C1 segment of cervical spinal cord (tissue), 14 donors: ENCODE results near the gene L3MBTL2.
A peak's percentile ranks its signal among the peaks of the same experiment; 100 is the strongest.

Experiments
- DNase-seq, 14 donors: peaks; one replicate each; lab custom pipeline; 2025; lab: John Stamatoyannopoulos, UW

The L3MBTL2 gene

DNA sequence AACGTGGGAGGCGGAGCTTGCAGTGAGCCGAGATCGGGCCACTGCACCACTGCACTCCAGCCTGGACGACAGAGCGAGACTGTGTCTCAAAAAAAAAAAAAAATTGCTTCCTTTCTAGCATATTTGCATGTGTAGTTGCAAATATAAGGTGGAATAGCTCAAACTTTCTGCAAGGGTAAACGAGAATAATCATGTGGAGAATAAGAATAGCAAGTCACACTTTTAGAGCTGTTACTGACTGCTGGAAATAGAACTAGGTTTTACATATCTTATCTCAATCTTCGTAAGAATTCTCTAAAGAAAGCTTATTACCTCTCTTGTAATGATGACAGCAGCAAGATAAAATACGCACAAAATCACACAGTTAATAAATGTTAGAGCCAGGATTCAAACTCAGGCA is 1.6 kb downstream of the L3MBTL2 start:
- no peak for DNase-seq

DNA sequence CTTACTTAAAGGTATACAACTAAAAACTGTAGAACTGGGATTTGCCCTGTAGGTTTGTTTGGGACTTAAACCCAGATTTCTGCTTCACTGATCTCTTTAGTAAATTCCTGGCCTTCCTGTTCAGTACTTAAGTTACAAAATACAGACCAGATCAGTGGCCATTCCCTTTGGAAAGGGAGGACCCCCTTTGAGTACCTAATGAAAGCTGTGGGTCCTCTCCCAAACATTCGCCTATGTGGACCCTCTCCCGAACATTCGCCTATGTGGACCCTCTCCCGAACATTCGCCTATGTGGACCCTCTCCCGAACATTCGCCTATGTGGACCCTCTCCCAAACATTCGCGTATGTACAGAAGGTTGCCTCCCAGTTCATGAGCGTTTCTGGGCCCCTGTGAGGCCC is 10.3 kb downstream of the L3MBTL2 start:
- DNase-seq = no peak

DNA sequence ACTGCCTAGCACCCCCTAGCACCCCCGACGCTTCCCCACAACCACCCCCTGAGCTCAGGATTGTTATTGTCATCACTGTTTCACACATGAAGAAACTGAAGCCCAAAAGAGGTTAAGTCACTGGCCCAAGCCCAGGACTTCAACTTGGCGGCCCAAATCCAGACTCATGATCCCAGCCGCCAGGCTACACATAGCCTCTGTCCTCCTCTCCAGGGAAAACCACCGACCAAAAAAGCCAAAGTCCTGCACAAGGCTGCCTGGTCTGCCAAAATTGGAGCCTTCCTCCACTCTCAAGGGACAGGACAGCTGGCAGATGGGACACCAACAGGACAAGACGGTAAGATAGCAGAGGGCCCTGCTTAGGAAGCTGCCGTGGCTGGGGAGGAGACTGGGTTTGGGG is 10.8 kb downstream of the L3MBTL2 start:
- no peak for DNase-seq

DNA sequence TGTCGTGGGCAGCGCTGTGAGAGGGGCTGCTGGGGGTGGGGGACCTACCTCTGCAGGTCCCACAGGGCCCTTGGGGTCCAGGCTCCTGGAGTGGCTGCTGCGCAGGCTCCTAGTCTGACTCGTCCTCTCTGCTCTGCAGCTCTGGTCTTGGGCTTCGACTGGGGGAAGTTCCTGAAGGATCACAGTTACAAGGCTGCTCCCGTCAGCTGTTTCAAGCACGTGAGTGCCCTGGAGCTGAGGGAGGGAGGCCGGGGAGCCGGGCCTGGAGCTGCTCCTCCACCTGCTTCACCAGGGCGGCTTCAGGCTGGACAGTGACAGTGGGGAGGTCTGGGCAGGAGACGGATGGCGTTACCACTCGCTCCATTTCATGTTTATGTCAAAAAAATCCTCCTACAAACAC is 11.9 kb downstream of the L3MBTL2 start:
- peak in 1 of 14 donors; percentile 25 for DNase-seq

DNA sequence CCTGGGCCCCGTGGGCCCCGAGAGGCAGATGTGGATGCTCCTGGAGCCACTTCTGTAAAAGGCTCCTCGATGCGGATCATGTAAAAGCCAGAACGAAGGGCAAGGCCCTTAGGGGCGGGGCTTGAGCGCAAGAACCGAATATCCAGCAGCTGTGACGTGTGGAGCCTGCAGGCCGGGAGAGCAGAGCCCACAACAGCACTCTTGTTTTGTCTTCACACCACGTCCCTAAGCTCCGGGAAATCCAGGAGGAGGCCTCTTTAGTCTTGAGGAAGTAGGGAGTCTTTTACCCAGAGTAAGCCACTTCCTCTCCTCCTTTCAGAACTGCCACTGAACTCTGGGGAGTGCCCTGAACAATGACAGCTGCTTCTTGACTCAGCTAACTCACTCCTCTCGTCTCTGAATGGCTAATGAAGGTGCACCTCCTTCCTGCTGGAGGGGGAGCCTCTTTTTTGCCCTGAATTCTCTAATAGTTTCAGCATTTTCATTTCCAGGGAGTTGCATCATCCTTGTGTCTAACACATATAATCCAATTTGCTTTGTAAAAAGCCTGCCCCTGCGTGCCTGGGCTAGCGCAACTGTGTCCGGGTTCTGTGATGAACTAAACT is 12.5 kb downstream of the L3MBTL2 start:
- DNase-seq = peak in 8 of 14 donors; percentile 22 to 70 (median 41)

DNA sequence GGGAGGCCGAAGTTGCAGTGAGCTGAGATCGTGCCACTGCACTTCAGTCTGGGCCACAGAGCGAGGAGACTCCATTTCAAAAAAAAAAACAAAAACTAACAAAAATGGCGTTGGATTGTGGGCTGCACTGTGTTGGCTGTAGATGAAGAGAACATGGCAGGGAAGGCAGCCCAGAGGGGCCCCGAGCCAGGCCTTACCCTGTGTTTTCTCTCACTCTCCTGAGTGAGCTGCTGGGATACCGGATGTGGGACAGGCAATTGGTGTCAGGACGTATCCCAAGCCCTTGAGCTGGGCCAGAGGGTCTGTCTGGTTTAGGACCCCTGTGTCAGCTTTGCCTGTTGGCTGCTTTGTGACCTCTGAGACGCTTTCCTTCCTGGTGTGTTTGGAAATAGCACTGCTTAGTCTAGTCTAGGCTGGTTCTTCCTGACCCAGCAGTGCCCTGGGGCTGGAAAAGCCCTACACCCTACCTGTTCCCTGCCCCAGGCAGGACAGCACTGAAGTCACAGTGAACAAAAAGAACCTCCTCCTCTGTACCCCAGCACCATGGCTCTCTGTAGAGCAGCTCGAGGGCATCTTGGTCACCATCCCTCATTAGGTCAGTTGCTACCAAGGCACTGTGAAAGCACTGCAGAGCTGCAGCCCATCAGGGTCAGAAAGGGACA is 17.9 kb downstream of the L3MBTL2 start:
- peak in 2 of 14 donors; percentile 14 to 27 for DNase-seq

DNA sequence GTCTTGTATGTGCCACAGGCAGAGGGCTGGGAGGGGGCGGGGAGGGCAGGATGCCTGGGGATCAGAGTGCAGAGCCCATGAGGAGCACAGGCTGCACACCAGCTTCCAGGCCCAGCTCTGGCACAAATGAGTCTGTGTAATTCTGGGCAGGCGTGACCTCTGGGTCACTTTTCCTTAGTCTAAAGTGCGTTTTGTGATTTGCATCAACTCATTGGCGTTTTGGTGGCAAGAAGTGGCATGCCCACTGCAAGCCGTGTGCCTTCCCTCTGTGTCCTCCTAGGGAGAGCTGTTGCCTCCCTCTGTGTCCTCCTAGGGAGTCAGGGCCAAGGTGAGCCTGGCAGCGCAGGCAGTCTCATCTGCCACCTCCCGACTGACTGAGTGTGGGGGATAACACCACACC is 18.4 kb downstream of the L3MBTL2 start:
- no peak for DNase-seq

DNA sequence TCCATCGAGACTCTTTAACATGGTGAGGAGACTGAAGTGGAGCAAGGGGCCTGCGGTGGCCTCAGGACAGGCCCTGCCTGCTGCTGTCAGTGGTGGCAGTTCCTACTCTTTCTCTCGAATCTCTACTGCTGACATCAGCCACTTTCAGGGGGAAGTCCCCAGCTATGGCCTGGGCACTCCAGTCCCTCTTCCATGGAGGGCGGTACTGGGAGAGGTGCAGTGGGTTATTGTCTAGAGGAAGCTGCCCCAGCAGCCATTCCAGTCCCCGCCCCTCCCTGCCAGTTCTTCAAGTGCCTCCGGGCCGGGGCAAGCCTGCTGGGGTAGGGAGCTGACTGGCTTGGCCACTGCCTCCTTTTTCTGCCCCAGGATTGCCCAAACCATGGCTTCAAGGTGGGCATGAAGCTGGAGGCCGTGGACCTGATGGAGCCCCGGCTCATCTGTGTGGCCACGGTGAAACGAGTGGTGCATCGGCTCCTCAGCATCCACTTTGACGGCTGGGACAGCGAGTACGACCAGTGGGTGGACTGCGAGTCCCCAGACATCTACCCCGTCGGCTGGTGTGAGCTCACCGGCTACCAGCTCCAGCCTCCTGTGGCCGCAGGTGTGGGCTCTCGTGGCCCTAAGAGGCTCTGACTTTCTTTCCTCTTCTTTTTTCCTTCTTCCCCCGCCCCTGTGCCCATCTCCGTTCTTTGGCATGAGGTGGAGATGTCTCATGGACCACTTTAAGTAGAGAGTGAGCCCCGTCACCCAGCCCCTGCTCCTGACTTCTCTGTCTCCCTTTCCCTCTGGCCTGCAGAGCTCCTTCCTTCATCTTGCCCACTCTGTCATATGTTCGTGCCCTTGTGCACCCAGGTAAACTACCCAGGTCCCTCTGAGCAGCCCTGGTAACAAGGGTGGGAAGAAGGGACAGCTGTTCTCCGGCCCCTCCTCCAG is 21.9 kb downstream of the L3MBTL2 start:
- DNase-seq = peak in 4 of 14 donors; percentile 24 to 41 (median 40)

DNA sequence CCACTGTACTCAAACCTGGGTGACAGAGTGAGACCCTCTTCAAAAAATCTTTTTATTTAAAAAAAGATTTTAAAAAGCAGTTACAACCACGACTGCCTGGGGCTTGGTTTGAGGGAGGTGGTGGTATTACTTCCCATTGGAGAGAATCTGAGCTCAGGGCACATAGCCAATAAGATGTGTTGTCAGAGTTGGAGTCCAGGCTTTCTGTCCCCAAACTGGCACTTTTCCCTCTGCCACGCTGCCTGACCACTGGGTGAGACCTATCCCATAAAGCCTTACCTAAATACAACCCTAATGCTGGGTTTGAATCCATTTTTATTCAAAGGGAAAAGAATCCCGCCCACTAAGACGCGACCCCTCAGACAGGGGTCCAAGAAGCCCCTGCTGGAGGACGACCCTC is 24.1 kb downstream of the L3MBTL2 start:
- no peak for DNase-seq

DNA sequence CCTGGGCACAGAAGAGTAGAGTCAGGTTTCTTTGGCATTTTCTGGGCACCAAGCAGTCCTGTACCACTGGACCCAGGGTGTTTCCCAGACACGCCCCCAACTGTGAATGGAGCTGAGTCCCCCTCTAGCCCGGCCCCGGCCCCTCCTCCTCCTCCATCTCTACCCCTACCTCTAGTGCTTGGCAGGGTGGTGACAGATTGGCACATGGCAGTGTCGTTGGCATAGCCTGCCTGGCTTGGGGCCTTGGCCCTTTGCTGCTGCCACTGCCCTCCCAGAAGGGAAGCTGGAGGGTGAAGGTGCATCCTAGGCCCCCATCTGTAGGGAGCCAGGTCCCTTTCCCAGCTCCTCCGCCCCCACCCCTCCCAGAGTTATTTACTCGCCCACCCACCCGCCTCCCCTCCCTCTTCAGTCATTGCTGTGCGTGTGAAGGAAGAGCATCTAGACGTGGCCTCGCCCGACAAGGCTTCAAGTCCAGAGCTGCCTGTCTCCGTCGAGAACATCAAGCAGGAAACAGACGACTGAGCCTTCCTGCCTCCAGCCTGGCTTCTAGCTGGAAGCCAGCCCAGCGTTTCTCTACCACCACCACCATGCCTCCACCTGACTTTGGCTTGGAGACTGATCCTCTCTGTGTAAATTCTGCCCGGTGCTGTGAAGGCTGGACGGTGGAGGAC is 24.8 kb downstream of the L3MBTL2 start:
- peak in 3 of 14 donors; percentile 24 to 43 (median 30) for DNase-seq

DNA sequence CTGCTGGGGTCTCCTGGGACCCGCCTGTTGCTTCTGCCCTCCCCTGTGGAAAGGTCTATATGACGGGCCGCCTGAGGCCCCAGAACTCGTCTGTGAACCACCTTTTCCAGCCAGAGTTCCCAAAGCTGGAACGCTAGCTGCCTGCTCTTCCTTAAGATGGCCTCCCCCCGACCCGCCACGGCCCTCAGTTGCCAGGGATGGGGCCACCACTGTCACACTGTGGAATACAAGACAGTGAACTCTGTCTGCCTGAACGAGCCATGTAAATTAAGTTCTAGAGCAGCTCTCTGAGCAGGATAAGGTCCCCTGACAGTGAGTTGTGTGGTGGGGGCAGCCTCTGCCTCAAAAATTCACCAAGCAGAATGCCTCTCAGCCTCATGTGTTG is 25.3 kb downstream of the L3MBTL2 start:
- DNase-seq = no peak

DNA sequence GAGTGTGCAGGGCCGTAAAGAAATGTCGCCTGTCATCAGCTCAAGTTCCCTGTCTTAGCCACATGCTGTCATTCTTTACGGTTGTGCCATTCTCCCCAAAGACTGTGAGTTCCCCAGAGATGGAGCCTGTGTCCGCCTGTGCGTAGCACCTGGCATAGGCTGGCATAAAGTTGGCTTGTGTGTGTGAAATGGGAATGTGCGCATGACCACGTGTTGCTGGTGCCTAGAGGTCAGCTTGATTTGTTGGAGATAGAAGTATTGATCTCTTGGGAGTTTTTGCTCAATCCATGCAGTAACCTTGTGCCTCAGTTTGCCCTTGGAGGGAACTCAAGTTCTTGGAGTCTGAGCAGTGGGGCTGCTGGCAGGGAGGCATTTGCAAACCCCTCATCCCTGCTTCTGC is 26.3 kb downstream of the L3MBTL2 start:
- no peak for DNase-seq

DNA sequence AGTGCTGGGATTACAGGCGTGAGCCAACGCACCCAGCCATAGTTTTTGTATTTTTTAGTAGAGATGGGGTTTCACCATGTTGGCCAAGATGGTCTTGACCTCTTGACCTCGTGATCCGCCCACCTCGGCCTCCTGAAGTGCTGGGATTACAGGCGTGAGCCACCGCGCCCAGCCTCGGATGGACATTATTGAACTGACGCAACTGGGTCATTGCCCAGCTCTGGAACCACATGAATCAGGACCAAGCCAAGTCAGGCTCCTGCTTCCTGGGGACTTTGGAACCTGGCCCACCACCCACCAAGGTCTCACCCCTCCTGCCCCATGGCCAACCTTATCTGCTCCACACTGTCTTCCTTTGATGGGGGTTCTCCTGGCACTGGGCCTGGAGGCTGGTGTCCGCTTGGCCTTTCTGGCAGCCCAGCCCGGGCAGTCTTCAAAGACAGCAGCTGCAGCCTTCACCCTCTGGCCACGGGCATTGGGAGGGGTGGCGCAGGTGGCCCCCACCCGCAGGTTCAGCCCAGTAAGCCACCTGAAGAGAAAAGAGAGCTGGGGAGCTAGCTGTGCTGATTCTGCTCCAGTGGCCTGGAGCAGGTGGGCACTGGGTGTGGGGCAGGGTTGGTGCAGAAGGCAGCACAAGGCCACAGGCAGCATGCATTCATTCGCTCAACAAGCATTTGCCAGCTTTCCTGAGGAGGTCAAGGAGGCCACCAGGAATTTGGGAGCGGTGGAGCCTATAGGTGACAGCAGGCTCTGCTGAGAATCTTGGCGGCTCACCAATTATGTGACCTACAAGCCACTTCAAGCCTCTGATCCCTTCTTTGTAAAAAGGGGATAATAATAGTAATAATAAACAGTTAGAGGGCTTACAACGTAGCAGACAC is 29.9 kb downstream of the L3MBTL2 start:
- DNase-seq = peak in 1 of 14 donors; percentile 38

DNA sequence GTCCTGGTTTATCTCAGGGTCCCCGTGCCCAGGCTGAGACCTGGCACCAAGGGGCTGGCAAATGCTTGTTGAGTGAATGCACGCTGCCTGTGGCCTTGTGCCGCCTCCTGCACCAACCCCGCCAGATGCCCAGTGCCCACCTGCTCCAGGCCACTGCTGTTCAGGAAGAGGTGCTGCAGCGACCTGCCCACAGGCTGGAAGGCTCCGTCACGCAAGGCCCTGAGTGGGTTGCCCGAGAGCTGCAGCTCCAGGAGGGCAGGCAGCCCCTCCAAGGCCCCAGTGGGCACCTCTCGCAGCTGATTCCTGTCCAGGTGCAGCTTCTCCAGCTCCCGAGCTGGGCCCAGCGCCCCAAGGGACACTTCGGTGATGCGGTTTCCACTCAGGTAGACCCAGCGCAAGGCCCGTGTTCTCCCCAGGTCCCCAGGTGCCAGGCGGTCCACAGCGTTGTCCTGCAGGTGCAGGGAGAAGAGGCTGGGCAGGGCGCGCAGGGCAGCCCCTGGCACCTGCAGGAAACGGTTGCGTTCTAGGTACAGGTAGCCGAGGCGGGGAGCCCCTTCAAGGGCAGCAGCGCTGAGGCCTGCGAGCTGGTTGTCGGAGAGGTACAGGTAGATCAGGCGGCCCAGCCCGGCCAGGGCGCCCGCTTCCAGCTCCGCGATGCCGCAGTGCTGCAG is 32.1 kb downstream of the L3MBTL2 start:
- no peak for DNase-seq

DNA sequence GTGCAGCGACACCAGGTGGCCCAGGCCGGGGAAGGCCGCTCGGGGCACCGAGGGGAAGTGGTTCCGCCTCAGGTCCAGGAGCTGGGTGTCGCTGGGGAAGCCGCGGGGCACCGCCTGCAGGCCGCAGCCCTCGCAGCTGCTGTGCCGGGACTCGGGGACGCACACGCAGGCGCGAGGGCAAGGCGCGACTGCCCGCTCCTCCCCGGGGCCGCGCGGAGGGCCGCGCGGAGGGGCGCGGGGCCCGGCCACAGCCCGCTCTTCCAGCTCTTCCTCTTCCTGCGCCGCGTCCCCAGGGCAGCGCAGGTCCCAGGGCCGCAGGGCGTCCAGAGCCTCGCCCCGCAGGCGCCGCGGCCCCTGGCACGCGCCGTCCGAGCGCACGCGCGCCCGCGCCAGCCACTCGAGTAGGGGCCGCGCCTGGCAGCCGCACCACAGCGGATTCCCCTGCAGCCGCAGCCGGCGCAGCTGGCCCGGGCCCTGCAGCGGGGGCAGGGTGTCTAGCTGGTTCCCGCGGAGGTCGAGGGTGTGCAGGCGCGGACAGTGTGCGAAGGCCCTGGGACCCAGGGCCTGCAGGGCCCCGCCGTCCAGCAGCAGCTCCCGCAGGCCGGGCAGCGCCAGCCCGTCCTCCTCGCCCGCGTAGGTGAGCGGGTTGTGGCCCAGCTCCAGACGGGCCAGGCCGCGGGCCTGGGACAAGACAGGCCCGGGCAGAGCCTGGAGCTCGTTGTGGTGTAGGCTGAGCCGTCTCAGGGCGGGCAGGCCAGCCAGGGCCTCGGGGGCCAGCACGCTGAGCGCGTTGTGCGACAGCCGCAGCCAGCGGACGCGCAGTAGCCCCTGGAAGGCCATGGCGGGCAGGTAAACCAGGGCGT is 32.8 kb downstream of the L3MBTL2 start:
- DNase-seq = peak in 7 of 14 donors; percentile 23 to 68 (median 51)

DNA sequence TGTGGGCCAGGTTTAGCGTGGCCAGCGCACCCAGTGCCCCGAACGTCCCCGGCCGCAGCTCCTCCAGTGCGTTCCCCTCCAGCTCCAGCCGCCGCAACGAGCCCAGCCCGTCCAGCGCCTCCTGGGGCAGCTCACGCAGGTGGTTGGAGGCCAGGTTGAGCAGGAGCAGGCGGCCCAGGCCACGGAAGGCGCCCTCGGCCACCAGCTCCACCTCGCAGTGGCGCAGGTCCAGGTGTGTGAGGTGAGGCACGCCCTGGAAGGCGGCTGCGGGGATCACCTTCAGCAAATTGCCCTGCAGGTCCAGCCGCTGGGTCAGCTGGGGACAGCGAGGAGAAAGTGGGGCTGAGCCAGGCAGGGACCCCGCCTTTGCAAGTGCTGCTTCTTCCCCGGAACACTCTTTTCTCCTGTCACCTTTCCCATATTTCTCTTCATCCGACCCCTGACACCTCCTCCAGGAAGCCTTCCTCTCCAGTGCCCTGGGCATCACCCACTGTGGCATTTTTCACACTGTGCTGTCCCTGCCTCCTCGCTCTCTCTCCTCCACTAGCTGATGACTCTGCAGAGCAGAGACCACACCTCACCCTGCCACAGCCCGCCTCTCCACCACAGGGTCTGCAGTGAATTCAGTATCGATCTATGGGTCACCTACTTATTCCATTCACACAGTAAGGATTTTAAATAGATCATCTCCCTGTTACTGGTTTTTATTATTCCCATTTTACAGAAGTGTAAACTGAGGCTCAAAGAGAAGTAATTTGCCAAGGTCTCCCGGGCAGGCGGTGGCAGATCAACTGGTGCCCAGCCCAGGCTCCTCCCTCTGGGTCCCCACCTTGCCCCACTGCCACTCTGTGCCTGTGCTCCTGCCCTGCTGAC is 33.7 kb downstream of the L3MBTL2 start:
- DNase-seq = no peak

DNA sequence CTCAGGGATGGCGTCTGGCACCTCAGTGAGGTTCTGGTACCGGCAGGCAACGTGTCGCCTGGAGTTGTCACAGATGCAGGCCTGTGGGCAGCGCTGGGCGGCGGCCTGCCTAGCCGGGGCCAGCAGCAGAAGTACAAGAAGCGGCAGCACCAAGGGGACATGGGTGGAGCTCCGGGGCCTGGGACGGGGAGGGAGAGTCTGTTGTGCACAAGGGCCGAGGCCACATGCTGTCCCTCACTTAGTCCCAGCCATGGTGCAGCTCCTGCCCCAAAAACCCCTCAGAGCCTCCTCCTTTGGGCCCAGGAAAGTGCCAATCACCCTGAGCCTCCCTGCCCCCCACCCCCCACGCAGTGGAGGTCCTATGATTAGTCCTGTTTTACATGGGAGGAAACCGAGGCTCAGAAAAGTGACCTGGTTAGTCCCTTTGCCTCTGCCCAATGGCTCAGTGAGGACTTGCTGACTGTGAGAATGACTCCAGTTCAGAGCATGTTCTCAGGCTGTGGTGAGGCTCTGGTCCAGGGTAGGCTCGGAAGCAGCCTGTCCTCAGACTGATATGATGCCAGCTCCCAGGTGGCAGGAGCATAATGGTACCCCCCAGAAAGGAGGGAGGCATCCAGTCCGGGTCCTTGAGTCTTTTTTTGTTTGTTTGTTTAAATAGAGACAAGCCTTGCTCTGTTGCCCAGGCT is 34.5 kb downstream of the L3MBTL2 start:
- peak in 8 of 14 donors; percentile 7 to 73 (median 51) for DNase-seq
